ENCODE data around the gene TNIP3.
"Not testable (repeated sequence)": the region's sequence is repeated elsewhere in the genome, so short reads cannot be mapped to it uniquely, and the experiment has no call there.

Gene TNIP3

GRCh38 chr4:121164291-121164690 lies at the start of gene TNIP3:
TNIP3 (minus strand) TSS chr4:121164321; CDS start chr4:121164125, 196 bp downstream.
- DNase-seq = no peak

GRCh38 chr4:121212806-121213205 lies 48.7 kb upstream of the TNIP3 start:
- DNase-seq = no peak

GRCh38 chr4:121209171-121209570 lies 45.0 kb upstream of the TNIP3 start:
- DNase-seq = no peak

DNA sequence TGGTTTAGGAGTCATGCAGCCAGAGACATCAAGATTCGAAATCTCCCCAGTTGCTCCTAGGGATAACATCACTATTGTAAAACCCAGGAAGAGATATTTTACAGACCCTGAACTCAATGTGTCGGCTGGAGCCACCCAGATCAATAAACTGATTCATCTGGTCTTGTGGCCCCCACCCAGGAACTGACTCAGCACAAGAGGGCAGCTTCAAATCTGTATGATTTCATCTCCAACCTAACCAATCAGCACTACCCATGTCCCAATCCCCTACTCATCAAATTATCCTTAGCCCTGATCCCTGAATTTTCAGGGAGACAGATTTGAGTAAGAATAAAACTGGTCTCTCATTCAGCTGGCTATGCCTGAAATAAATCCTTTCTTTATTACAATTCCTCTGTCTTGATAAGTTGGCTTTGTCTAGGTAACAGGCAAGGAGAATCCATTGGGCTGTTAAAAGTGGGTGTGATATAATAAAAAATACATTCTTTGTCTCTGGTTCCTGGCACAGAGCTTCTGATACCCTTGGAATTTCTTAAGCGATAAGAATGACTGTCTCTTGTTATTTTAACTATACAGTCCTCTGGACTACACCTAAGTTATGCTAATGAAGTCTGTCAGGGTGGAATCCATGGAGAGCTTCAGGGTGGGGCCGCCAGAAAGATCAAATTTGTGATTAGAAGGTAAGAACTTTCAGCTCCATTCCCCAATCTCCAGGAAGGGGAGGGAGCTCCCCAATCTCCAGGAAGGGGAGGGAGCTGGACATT lies 44.3 kb upstream of the TNIP3 start:
- no peak for DNase-seq

GRCh38 chr4:121205777-121206176 lies 41.7 kb upstream of the TNIP3 start:
- not testable (repeated sequence) for DNase-seq

DNA sequence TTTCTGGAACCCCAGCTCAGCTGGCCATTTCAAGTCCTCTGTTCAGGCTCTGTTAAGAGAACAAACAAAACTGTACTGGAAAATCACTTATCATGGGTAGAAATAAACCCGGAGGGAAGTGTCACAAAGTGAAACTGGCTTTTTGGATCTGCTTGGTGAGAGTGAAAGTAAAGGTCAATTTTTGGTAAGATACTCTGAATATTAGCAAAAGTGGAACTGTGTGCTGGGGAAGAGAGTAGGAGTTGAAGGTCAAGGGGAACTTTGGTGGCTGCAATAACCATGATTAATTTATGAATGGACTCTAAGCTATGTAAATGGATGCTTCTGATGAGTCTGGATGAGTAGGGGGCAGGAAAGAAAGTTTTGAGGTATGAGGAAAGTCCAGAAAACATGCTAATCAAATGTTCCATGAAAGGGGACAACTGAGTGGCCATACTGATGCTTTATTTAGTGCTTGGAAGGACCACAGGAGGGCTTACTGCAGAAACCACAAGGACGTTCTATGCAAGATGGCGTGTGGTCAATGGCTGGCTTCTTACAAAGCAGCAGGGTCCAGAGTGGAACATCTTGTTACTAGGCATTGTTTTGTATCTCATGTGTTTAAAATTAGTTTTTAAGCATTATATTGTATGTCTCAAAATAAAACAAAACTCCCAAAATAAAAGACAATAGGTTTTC lies 36.8 kb upstream of the TNIP3 start:
- no peak for DNase-seq

- no peak for DNase-seq
Measured at GRCh38 chr4:121199742-121200561, 35.8 kb upstream of the TNIP3 start.

DNA sequence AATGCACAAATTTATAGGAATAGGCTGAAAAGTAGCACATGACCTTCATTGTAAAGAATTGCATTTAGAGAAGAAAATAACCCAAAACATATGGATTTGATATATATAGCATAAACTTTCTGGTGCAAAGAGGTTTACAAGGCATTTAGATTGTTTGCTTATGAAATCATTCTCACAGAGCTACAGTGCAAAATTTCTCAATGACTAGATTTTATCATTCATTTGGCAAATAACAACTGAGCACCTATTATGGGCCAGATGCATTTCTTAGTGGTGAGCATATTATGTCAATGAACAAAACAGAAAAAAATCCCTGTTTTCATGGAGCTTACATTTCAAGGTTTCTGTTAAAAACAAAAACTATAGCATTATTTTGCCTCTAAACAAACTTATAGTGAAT lies 34.1 kb upstream of the TNIP3 start:
- DNase-seq = no peak

DNA sequence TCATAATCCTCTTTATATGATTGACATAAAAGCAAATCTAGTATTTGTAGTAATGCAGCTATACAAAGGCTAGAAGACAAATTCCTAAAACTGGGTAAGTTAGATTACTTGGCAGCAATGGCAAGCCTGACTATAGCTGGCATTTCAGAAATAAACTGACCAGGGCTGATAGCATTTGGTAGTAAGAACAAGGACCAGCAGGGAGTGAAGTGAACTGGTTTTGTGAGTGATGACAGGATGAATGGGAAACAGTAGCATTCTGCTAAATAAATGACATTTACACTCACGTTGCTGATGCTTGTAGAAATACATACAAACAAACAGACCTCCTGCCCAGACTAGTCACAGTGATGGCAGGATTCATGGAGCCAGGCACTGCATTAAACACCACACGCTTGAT lies 31.5 kb upstream of the TNIP3 start:
- no peak for DNase-seq

- DNase-seq = no peak
Measured at GRCh38 chr4:121192480-121192879, 28.4 kb upstream of the TNIP3 start.

GRCh38 chr4:121192013-121192412 lies 27.9 kb upstream of the TNIP3 start:
- DNase-seq = no peak

DNA sequence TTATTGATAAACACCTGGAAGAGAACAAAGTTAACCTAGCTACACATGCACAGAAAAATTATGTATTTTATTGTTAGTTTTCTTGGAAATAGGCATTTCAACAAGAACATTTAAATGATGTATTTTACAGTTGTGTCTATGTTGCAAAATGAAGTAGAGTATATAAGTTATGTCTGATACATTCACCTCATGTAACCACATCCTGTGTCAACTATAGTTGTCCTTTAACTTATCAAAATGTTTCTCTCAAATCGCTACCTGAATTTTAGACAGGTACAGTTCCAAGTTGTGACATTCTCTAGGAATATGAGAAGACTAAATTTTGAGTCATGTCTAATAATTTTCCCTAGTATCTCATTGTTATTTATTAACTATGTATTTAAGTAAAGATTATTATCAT lies 27.2 kb upstream of the TNIP3 start:
- DNase-seq = no peak

DNA sequence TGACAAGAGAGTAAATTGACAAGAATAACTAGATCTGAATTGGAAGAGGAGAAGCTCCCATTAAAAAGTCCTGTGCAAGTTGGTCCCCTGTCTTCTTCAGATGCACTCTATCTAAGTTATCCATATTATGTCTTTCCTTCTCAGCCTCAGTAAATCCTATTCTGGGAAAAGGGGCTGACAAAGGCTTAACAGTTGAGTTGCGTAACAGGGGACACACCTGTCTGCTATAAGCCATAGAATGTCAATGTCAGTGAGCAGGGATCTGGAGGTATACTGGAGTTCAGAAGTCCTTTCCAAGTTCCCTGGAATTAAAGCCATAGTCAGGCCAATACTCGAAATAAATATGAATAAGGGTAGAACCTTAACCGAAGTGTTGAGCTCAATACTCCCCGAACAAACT lies 26.3 kb upstream of the TNIP3 start:
- no peak for DNase-seq

GRCh38 chr4:121189326-121190215 lies 25.4 kb upstream of the TNIP3 start:
- DNase-seq = no peak

DNA sequence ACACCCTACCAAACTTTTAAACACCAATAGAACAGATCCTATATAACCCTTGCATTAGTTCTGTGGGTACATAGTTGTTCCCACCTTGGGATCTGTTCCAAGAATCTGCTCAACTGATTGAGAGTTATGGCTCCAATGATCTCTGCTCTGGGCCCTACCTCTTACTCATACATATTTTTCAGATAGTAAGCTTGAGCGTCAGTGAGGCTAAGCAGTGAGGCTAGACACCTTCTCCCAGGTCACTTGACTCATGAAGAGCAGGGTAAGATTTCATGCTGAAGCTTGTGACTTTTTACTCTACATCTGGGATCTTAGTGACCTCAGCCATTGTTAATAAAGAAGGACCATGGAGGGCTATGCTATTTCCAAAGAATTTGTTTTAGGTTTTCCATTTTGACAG lies 23.1 kb upstream of the TNIP3 start:
- no peak for DNase-seq

- DNase-seq = no peak
Measured at GRCh38 chr4:121185960-121186359, 21.8 kb upstream of the TNIP3 start.

DNA sequence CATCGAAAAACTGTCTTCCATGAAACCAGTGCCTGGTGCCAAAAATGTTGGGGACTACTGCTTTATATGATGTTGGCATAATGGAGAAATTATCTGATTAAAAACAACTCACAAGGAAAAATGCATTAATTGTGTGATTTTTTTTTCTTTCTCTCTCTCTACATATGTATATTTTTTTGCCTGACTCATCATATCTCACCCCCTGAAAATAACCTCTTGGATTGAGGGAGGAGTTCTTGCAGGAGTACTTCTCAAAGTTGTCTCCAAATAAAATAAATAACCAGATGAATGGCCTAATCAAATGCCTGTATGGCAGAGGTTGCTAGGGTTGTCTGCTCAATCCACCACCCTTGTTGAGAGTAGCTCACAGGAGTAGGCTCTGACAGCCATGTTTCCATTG lies 19.9 kb upstream of the TNIP3 start:
- DNase-seq = no peak

GRCh38 chr4:121183361-121183760 lies 19.2 kb upstream of the TNIP3 start:
- DNase-seq = no peak

- no peak for DNase-seq
Measured at GRCh38 chr4:121182296-121182695, 18.2 kb upstream of the TNIP3 start.

DNA sequence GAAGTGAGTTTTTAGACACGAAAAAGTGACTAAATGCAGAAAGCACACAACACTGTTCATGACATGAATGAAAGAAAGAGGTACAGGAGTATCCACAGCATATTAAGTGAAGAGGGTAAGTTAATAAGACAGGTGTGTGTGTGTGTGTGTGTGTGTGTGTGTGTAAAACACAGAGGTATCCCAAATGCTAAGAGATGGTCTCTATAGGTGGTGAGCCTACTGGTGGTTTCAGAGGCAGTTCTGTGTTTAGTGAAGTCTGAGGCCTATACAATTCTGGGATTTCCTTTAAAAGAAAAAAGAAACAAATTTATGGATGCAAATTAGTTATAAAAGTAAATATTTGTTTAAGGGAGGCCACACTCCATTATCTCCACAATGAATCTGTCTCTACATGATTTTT lies 17.4 kb upstream of the TNIP3 start:
- DNase-seq = no peak

DNA sequence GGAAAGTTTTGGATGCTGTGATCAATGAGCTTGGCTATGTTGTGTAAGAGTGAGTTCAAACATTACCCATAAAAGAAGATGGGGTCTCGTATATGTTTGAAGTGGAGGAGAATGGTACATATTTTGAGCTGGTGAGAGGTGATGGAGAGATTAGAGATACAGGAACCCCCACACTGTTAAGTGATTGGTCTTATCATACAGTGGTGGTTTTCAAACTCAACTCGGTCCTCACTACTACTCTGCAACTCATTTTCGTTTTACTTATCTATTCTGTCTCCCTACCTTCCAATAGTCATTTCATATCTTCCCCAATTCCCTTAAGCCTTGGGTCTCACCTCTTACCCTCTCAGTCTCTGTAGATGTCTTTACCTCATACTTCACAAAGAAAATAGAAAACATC lies 16.4 kb upstream of the TNIP3 start:
- DNase-seq = no peak

DNA sequence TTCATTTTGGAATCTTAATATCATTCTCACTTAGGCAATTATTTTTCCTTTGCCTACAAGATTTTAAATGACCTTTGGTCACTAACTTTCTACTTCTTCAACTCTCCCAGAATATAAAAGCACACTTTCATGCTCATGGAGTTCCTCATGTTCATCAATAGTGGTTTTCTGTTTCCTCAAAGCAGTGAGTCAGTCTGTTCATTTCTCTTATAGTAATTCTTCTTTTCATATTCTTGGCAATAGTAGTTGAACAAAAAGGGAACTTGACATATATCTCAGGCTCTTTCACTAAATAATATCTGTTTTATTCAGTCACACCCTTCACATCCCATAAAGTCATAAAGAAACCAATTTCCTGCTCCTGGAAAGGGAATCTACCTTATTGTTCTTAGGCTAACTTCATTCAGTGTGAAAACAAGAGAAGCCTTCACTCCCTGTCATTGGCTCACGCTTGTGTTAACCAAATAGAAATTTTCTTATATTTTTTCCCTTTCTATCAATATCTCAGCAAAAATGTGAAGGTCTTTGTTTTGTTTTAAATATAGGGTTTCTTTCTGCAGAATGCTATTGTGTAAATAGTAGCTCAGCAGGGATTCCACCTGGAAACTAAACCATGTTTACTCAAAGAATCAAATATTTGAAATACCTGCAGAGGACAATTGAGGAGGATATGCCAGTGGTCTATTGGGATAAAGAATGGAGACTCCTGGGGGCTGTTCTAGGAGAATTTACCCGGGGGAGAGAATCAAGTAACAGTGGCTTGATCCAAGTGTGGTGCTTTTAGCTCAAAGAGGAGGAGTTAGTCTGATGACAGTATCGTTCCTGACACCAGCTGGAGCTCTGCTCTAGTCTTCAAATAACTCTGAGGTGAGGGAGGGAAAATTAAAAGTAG lies 13.4 kb upstream of the TNIP3 start:
- no peak for DNase-seq
